Endothelial cell of umbilical vein (primary cell): ENCODE results near the gene CCDC167. TPM values are rescaled to one million over a fixed set of nuclear protein-coding genes. Genes with fewer than 3 reads are reported as not detected.

ENCODE experiments used
- BruUV-seq: library from RNA; stranded (reverse); fragments of 400-500 nt; replicated peaks from 2 replicates; lab custom pipeline; 2021; lab: Mats Ljungman, UMichigan
- CTCF ChIA-PET: fragments of 300-600, 350-600 bp; sonication (Branson Sonifier 250); formaldehyde crosslinking; loops from one replicate; lab custom pipeline; 2021; ENCODE audit warnings: antibody characterized with exemption, inconsistent platforms; lab: Charles Lee
- POLR2A ChIA-PET: fragments of 300-600, 350-600 bp; sonication (Branson Sonifier 250); formaldehyde crosslinking; loops from one replicate; lab custom pipeline; 2021; ENCODE audit warnings: antibody characterized with exemption, inconsistent platforms; lab: Charles Lee
- DNase-seq: peaks from one replicate; pipeline ENCODE4 v3.0.0-alpha.2; 2011; ENCODE audit warnings: low read depth, low spot score
- FAIRE-seq: peaks from 2 replicates; lab custom pipeline; 2011; peaks lifted over from hg19 to GRCh38; lab: Jason Lieb, UNC
- H2AFZ ChIP-seq: 2 replicates; pipeline ENCODE4 v1.6.0; 2012; ENCODE audit warnings: low read depth, low read length, control low read depth, inconsistent platforms
- H3K27ac ChIP-seq: 2 replicates; pipeline ENCODE4 v1.5.1; 2011; ENCODE audit warnings: low read depth, mild to moderate bottlenecking, control low read depth, low read length, moderate library complexity; ENCODE audit not compliant: insufficient read depth
- H3K27me3 ChIP-seq, 2 experiments: 2 replicates each; pipeline versions ENCODE4 v1.6.0 to v1.6.1; 2011; ENCODE audit warnings: low read length in 2 of 2, mixed read lengths in 1 of 2; ENCODE audit not compliant: control insufficient read depth in 2 of 2, insufficient read depth in 2 of 2
- H3K36me3 ChIP-seq, 2 experiments: 2 replicates in 1 of 2; 3 replicates in 1 of 2; pipeline ENCODE4 v1.5.1; 2011; ENCODE audit warnings: low read length in 2 of 2, mild to moderate bottlenecking in 1 of 2, moderate library complexity in 1 of 2; ENCODE audit not compliant: control insufficient read depth in 2 of 2, insufficient read depth in 2 of 2; ENCODE audit errors: extremely low read depth in 1 of 2
- H3K4me1 ChIP-seq: 3 replicates; pipeline ENCODE4 v1.5.1; 2011; ENCODE audit warnings: mild to moderate bottlenecking, low read length; ENCODE audit not compliant: control insufficient read depth, insufficient read depth; ENCODE audit errors: extremely low read depth
- H3K4me2 ChIP-seq: 2 replicates; pipeline ENCODE4 v1.6.1; 2011; ENCODE audit warnings: low read length, control low read depth, mixed read lengths; ENCODE audit not compliant: insufficient read depth
- H3K4me3 ChIP-seq, 3 experiments: fragments of 200-600 bp in 1 of 3; sonication (generic), shearing (Covaris generic) in 1 of 3; replicated peaks in 1 of 3; 2 replicates each; pipeline ENCODE4 v1.5.1; 2011 to 2016; ENCODE audit warnings: control low read depth in 3 of 3, low read length in 3 of 3, mild to moderate bottlenecking in 2 of 3, inconsistent platforms in 1 of 3, low read depth in 1 of 3, moderate library complexity in 1 of 3; ENCODE audit not compliant: insufficient read depth in 1 of 3
- H3K79me2 ChIP-seq: 2 replicates; pipeline ENCODE4 v1.6.0; 2012; ENCODE audit warnings: low read length, inconsistent platforms; ENCODE audit not compliant: control insufficient read depth, insufficient read depth
- H3K9ac ChIP-seq: replicated peaks from 2 replicates; pipeline ENCODE3; 2011; ENCODE audit warnings: low read length, control low read depth; ENCODE audit not compliant: insufficient read depth; ENCODE audit errors: extremely low read depth
- H3K9me1 ChIP-seq: replicated peaks from 3 replicates; pipeline ENCODE4 v1.6.0; 2011; ENCODE audit warnings: mild to moderate bottlenecking, low read length; ENCODE audit not compliant: control insufficient read depth, insufficient read depth; ENCODE audit errors: extremely low read depth
- H3K9me3 ChIP-seq: replicated peaks from 2 replicates; pipeline ENCODE4 v1.5.1; 2012; ENCODE audit warnings: low read length, inconsistent platforms; ENCODE audit not compliant: control insufficient read depth, insufficient read depth
- H4K20me1 ChIP-seq: replicated peaks from 2 replicates; pipeline ENCODE3; 2011; ENCODE audit warnings: mild to moderate bottlenecking, low read length; ENCODE audit not compliant: control insufficient read depth, insufficient read depth; ENCODE audit errors: extremely low read depth
- EZH2 ChIP-seq: IDR thresholded peaks from 2 replicates; pipeline ENCODE4 v1.6.1; 2012; ENCODE audit warnings: borderline replicate concordance, low read depth, mild to moderate bottlenecking, moderate library complexity, low read length, inconsistent platforms; ENCODE audit not compliant: severe bottlenecking
- FOS ChIP-seq: IDR thresholded peaks from 2 replicates; pipeline ENCODE4 v1.6.1; 2011; ENCODE audit warnings: mild to moderate bottlenecking, low read length, moderate library complexity, borderline replicate concordance; ENCODE audit not compliant: insufficient read depth
- GATA2 ChIP-seq: IDR thresholded peaks from 2 replicates; pipeline ENCODE4 v1.7.0; 2011; ENCODE audit warnings: low read depth, mild to moderate bottlenecking, moderate library complexity, mixed read lengths, low read length; ENCODE audit not compliant: insufficient read length, insufficient read depth
- JUN ChIP-seq: IDR thresholded peaks from 2 replicates; pipeline ENCODE4 v1.6.1; 2011; ENCODE audit warnings: borderline replicate concordance, low read depth; ENCODE audit not compliant: insufficient read length, insufficient read depth
- MYC ChIP-seq: IDR thresholded peaks from one replicate; pipeline ENCODE4 v1.6.1; 2011; ENCODE audit warnings: mild to moderate bottlenecking, low read depth, low read length
- POLR2A ChIP-seq: IDR thresholded peaks from 2 replicates; pipeline ENCODE4 v1.6.1; 2012; ENCODE audit warnings: low read depth, mild to moderate bottlenecking, control low read depth, low read length
- POLR2AphosphoS5 ChIP-seq: IDR thresholded peaks from 2 replicates; pipeline ENCODE4 v1.6.1; 2012; ENCODE audit warnings: low read depth, mild to moderate bottlenecking, control low read depth, low read length, moderate library complexity; ENCODE audit not compliant: insufficient read depth
- dilution Hi-C: fragments of 300-500 bp; cut with MboI; formaldehyde crosslinking; loops from one replicate; pipeline ENCODE4 v1.15.0; 2019; ENCODE audit warnings: low sequenced_read_pairs; ENCODE audit not compliant: extremely low pct_ligation_motif_present
- intact Hi-C: fragments of 100-400 bp; cut with micrococcal nuclease; formaldehyde crosslinking; loops from one replicate; pipeline ENCODE4 v1.10.0; 2022
- polyA plus RNA-seq, 4 experiments: library from polyadenylated mRNA; depleted of rRNA in 3 of 4; stranded (reverse) in 3 of 4; unstranded in 1 of 4; fragments of >200 nt; gene quantifications; 2 replicates each; pipeline versions ENCODE4 v1.2.1 to v1.2.3, GENCODE V29; 2011 to 2012; ENCODE audit warnings: missing spikeins in 1 of 4
- total RNA-seq: library from RNA; stranded (reverse); gene quantifications from 2 replicates; pipeline ENCODE4 v1.2.3, GENCODE V29; 2021
- TF ChIP-seq, protein P1 (sequence below): IDR thresholded peaks from 2 replicates; pipeline ENCODE4 v1.6.1; 2011; ENCODE audit not compliant: insufficient read depth, insufficient read length
- TF ChIP-seq, protein P2 (sequence below), 2 donors: IDR thresholded peaks; 1 replicate in 1 of 2; 2 replicates in 1 of 2; pipeline ENCODE4 v1.5.1; 2011; ENCODE audit warnings: low read length in 2 of 2, mild to moderate bottlenecking in 2 of 2, moderate library complexity in 2 of 2, control low read depth in 1 of 2, inconsistent platforms in 1 of 2, low read depth in 1 of 2; ENCODE audit not compliant: insufficient read depth in 1 of 2; ENCODE audit errors: extremely low read depth in 1 of 2

Gene CCDC167
- total and polyA plus RNA-seq, 2 donors (not counting 3 experiments of a cell fraction or from before 2014, with no cell fraction given): 46.6 to 105 TPM

GRCh38 chr6:37492236-37492972 is 7.3 kb downstream of the CCDC167 start:
- dilution Hi-C loops (no loop called here), intact Hi-C loops (no loop called here)
- Histone ChIP-seq H3K4me1 (no peaks in the 10 kb centered on the region), H3K27ac (no peak overlapping the region), H3K9ac (no peak overlapping the region), H3K4me3 (no peak overlapping the region), H2AFZ (no peak overlapping the region), H3K9me3 (no peaks in the 10 kb centered on the region), H3K27me3 (no peaks in the 10 kb centered on the region), H3K4me2 (no peak overlapping the region), H3K79me2 (no peaks in the 10 kb centered on the region), H4K20me1 (no peaks in the 10 kb centered on the region), H3K36me3 (peaks cover 0 to 2% of the 10 kb centered on the region in 2 experiments), H3K9me1 (no peaks in the 10 kb centered on the region)
- POLR2A ChIA-PET: no interaction called here
- CTCF ChIA-PET: interaction anchor here (0.9 to 4.6 kb wide), 3 partner anchors 8 to 200 kb away, joined by 3 to 18 read pairs (median 3); partner anchors contain the start of gene CCDC167
- DNase-seq (no peak), FAIRE-seq (no peak)
- BruUV-seq: no TSS peak
- no peak for TF ChIP-seq FOS
- no peak for TF ChIP-seq MYC
- TF ChIP-seq POLR2AphosphoS5: no peak
- no peak for TF ChIP-seq GATA2
- TF ChIP-seq, protein P1, sequence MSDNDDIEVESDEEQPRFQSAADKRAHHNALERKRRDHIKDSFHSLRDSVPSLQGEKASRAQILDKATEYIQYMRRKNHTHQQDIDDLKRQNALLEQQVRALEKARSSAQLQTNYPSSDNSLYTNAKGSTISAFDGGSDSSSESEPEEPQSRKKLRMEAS: no peak
- TF ChIP-seq POLR2A: no peak
- no peak for TF ChIP-seq EZH2
- TF ChIP-seq, protein P2, sequence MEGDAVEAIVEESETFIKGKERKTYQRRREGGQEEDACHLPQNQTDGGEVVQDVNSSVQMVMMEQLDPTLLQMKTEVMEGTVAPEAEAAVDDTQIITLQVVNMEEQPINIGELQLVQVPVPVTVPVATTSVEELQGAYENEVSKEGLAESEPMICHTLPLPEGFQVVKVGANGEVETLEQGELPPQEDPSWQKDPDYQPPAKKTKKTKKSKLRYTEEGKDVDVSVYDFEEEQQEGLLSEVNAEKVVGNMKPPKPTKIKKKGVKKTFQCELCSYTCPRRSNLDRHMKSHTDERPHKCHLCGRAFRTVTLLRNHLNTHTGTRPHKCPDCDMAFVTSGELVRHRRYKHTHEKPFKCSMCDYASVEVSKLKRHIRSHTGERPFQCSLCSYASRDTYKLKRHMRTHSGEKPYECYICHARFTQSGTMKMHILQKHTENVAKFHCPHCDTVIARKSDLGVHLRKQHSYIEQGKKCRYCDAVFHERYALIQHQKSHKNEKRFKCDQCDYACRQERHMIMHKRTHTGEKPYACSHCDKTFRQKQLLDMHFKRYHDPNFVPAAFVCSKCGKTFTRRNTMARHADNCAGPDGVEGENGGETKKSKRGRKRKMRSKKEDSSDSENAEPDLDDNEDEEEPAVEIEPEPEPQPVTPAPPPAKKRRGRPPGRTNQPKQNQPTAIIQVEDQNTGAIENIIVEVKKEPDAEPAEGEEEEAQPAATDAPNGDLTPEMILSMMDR (IDR thresholded peaks at IDR 0.05; ENCODE audit: extremely low read depth in 1 of 2, insufficient read depth in 1 of 2, low read depth in 1 of 2, low read length in 2 of 2): no peak
- no peak for TF ChIP-seq JUN
